Measurements from ENCODE around the gene SPAG16.
"Not testable (repeated sequence)": the region's sequence is repeated elsewhere in the genome, so short reads cannot be mapped to it uniquely, and the experiment has no call there.

SPAG16 gene

GRCh38 chr2:213266421-213266820 is 17.8 kb upstream of the SPAG16 start:
- Histone ChIP-seq H3K27ac (no peak overlapping the region), H2AFZ (ENCODE audit: low read depth) (no peak overlapping the region), H3K27me3 (ENCODE audit: insufficient read depth, low read depth) (no peaks in the 10 kb centered on the region), H3K79me2 (ENCODE audit: insufficient read depth, low read depth) (no peaks in the 10 kb centered on the region), H3K9ac (no peak overlapping the region), H3K4me2 (no peak overlapping the region), H3K36me3 (ENCODE audit: insufficient read depth) (no peaks in the 10 kb centered on the region), H4K20me1 (ENCODE audit: insufficient read depth) (no peaks in the 10 kb centered on the region), H3K4me1 (ENCODE audit: low read depth, poor library complexity, severe bottlenecking) (no peaks in the 10 kb centered on the region), H3K4me3 (IDR thresholded peaks at IDR 0.05; ENCODE audit: insufficient read depth, low read depth, low read length) (no peak overlapping the region)
- no peak for TF ChIP-seq CTCF (conservative IDR thresholded peaks at IDR 0.05; ENCODE audit: low read depth, low read length)

GRCh38 chr2:213271947-213272346 is 12.3 kb upstream of the SPAG16 start:
- no peaks in the 10 kb centered on the region for H3K36me3 ChIP-seq (ENCODE audit: insufficient read depth)
- H3K27me3 ChIP-seq (ENCODE audit: insufficient read depth, low read depth): no peaks in the 10 kb centered on the region
- no peak overlapping the region for H3K9ac ChIP-seq
- no peak overlapping the region for H2AFZ ChIP-seq (ENCODE audit: low read depth)
- TF ChIP-seq CTCF (conservative IDR thresholded peaks at IDR 0.05; ENCODE audit: low read depth, low read length): no peak
- H3K79me2 ChIP-seq (ENCODE audit: insufficient read depth, low read depth): no peaks in the 10 kb centered on the region
- H3K4me2 ChIP-seq: no peak overlapping the region
- no peaks in the 10 kb centered on the region for H3K4me1 ChIP-seq (ENCODE audit: low read depth, poor library complexity, severe bottlenecking)
- H4K20me1 ChIP-seq (ENCODE audit: insufficient read depth): no peaks in the 10 kb centered on the region
- no peak overlapping the region for H3K27ac ChIP-seq
- no peak overlapping the region for H3K4me3 ChIP-seq (IDR thresholded peaks at IDR 0.05; ENCODE audit: insufficient read depth, low read depth, low read length)

- Histone ChIP-seq H3K27ac (no peak overlapping the region), H3K9ac (no peak overlapping the region), H2AFZ (ENCODE audit: low read depth) (no peak overlapping the region), H3K79me2 (ENCODE audit: insufficient read depth, low read depth) (no peaks in the 10 kb centered on the region), H3K4me2 (no peak overlapping the region), H3K4me3 (IDR thresholded peaks at IDR 0.05; ENCODE audit: insufficient read depth, low read depth, low read length) (no peak overlapping the region), H4K20me1 (ENCODE audit: insufficient read depth) (no peaks in the 10 kb centered on the region), H3K36me3 (ENCODE audit: insufficient read depth) (no peaks in the 10 kb centered on the region), H3K27me3 (ENCODE audit: insufficient read depth, low read depth) (no peaks in the 10 kb centered on the region), H3K4me1 (ENCODE audit: low read depth, poor library complexity, severe bottlenecking) (no peaks in the 10 kb centered on the region)
- no peak for TF ChIP-seq CTCF (conservative IDR thresholded peaks at IDR 0.05; ENCODE audit: low read depth, low read length)
These were observed 10.1 kb upstream of the SPAG16 start for GRCh38 chr2:213274143-213274542.

- Histone ChIP-seq H3K27me3 (ENCODE audit: insufficient read depth, low read depth) (no peaks in the 10 kb centered on the region), H3K4me3 (IDR thresholded peaks at IDR 0.05; ENCODE audit: insufficient read depth, low read depth, low read length) (no peak overlapping the region), H3K79me2 (ENCODE audit: insufficient read depth, low read depth) (no peaks in the 10 kb centered on the region), H4K20me1 (ENCODE audit: insufficient read depth) (no peaks in the 10 kb centered on the region), H3K9ac (no peak overlapping the region), H3K4me2 (no peak overlapping the region), H3K27ac (no peak overlapping the region), H3K4me1 (ENCODE audit: low read depth, poor library complexity, severe bottlenecking) (no peaks in the 10 kb centered on the region), H3K36me3 (ENCODE audit: insufficient read depth) (no peaks in the 10 kb centered on the region), H2AFZ (ENCODE audit: low read depth) (no peak overlapping the region)
- no peak for TF ChIP-seq CTCF (conservative IDR thresholded peaks at IDR 0.05; ENCODE audit: low read depth, low read length)
These were observed 9.0 kb upstream of the SPAG16 start for GRCh38 chr2:213275265-213275664.

- H3K27me3 ChIP-seq (ENCODE audit: insufficient read depth, low read depth); H3K9ac ChIP-seq; H3K4me1 ChIP-seq (ENCODE audit: low read depth, poor library complexity, severe bottlenecking); H2AFZ ChIP-seq (ENCODE audit: low read depth); H3K79me2 ChIP-seq (ENCODE audit: insufficient read depth, low read depth); H3K27ac ChIP-seq; H3K4me2 ChIP-seq; H3K4me3 ChIP-seq (IDR thresholded peaks at IDR 0.05; ENCODE audit: insufficient read depth, low read depth, low read length); H4K20me1 ChIP-seq (ENCODE audit: insufficient read depth); H3K36me3 ChIP-seq (ENCODE audit: insufficient read depth): not testable (repeated sequence)
These were observed 7.1 kb upstream of the SPAG16 start for GRCh38 chr2:213277134-213277533.

All from KMS-11 (cell line).